Measurements from ENCODE around the gene ARFGAP1.

The ARFGAP1 gene

DNA sequence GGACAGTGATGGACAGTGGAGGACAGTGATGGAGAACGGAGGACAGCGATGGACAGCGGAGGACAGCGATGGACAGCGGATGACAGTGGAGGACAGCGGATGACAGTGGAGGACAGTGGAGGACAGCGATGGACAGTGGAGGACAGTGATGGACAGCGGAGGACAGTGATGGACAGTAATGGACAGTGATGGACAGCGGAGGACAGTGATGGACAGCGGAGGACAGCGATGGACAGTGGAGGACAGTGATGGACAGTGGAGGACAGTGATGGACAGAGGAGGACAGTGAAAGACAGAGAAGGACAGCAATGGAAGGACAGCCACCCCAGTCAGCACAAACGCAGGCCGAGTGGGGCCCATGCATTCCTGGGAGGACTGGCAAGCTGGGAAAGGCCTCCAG, 15.0 kb upstream of the ARFGAP1 start:
- H3K4me3 ChIP-seq (ENCODE audit: low read depth, low read length): no peak overlapping the region
- TF ChIP-seq, protein P1, sequence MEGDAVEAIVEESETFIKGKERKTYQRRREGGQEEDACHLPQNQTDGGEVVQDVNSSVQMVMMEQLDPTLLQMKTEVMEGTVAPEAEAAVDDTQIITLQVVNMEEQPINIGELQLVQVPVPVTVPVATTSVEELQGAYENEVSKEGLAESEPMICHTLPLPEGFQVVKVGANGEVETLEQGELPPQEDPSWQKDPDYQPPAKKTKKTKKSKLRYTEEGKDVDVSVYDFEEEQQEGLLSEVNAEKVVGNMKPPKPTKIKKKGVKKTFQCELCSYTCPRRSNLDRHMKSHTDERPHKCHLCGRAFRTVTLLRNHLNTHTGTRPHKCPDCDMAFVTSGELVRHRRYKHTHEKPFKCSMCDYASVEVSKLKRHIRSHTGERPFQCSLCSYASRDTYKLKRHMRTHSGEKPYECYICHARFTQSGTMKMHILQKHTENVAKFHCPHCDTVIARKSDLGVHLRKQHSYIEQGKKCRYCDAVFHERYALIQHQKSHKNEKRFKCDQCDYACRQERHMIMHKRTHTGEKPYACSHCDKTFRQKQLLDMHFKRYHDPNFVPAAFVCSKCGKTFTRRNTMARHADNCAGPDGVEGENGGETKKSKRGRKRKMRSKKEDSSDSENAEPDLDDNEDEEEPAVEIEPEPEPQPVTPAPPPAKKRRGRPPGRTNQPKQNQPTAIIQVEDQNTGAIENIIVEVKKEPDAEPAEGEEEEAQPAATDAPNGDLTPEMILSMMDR (IDR thresholded peaks at IDR 0.05; ENCODE audit: low read depth, low read length): no peak
- DNase-seq (ENCODE audit: low read depth, low spot score): no peak
- in situ Hi-C loops (cut with HindIII; ENCODE audit: low sequenced_read_pairs): no loop called here

DNA sequence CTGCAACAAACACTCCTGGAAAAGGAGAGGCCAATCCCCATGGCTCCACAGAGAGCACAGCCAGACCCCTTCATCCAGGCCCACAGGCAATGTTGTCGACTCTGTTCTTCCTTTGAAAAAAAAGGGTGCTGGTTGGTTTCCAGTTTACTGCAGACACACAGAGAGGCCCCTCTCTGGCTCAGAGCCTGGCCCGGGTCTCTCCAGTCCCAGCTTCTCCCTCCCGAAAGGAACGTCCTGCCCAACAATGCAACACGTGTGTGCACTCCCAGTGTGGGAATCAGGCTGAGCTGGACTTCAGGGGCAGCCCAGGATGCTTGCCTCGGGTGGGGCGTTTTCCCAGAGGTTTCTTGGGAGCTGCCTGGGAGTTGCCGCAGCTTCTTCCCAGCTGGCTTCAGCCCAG, 13.8 kb upstream of the ARFGAP1 start:
- in situ Hi-C loops (cut with HindIII; ENCODE audit: low sequenced_read_pairs): no loop called here
- TF ChIP-seq, protein P1 (IDR thresholded peaks at IDR 0.05; ENCODE audit: low read depth, low read length): no peak
- no peak overlapping the region for H3K4me3 ChIP-seq (ENCODE audit: low read depth, low read length)
- no peak for DNase-seq (ENCODE audit: low read depth, low spot score)

DNA sequence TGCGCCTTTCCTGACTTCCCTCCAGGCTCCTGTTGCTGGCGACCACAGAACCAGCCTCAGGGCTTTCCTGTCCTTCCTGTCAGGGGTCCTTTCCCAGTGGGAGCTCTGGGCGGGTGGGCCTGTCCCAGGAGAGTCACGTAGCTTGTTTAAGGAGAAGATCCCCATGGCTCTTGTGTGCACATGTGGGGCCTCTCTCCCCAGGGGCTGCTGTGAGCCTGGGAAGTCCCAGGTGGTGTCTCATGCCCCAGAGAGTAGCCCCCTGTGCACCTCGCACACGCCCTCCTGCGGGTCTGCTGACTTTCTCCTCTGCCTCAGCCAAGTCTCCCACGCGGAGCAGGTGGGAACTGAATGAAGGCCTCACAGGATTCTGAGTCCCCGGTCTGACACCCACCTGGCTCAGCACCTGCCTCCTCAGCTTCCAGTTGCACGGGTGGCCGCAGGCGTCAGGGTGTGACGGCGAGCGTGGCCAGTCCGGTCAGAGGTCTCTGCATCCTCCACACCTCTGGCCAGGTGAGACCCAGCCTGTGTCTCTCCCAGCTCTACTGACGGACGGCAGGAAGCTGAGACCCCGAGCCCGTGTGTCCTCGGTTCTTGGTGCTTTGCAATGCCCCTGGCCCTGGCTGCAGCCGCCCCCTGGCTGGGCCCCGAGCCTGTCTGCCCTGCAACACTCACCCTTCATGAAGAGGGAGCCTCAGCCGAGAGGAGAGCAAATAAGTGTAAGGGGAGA, 12.7 kb upstream of the ARFGAP1 start:
- in situ Hi-C loops (cut with HindIII; ENCODE audit: low sequenced_read_pairs): no loop called here
- no peak for DNase-seq (ENCODE audit: low read depth, low spot score)
- TF ChIP-seq, protein P1 (IDR thresholded peaks at IDR 0.05; ENCODE audit: low read depth, low read length): no peak
- H3K4me3 ChIP-seq (ENCODE audit: low read depth, low read length): no peak overlapping the region

DNA sequence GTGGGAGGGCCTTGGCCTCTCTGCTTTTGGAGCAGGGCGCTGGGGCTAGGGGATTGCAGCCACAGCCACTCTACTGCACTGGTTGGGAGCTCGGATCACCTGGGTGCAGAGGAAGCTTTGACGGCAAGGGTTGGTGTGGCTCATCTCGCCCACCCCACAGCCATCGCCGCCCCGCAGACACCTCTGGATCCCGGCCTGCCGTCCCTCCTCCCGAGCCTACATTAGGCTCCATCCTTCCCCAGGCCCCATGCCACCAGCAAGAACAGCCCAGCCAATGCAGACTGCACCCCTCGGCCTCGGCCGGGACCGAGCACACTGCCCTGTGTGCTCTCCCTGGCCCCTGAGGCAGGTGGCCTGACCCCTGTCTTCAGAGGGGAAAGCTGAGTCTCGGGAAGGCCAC, 12.1 kb upstream of the ARFGAP1 start:
- in situ Hi-C loops (cut with HindIII; ENCODE audit: low sequenced_read_pairs): no loop called here
- H3K4me3 ChIP-seq (ENCODE audit: low read depth, low read length): no peak overlapping the region
- TF ChIP-seq, protein P1 (IDR thresholded peaks at IDR 0.05; ENCODE audit: low read depth, low read length): no peak
- no peak for DNase-seq (ENCODE audit: low read depth, low spot score)

DNA sequence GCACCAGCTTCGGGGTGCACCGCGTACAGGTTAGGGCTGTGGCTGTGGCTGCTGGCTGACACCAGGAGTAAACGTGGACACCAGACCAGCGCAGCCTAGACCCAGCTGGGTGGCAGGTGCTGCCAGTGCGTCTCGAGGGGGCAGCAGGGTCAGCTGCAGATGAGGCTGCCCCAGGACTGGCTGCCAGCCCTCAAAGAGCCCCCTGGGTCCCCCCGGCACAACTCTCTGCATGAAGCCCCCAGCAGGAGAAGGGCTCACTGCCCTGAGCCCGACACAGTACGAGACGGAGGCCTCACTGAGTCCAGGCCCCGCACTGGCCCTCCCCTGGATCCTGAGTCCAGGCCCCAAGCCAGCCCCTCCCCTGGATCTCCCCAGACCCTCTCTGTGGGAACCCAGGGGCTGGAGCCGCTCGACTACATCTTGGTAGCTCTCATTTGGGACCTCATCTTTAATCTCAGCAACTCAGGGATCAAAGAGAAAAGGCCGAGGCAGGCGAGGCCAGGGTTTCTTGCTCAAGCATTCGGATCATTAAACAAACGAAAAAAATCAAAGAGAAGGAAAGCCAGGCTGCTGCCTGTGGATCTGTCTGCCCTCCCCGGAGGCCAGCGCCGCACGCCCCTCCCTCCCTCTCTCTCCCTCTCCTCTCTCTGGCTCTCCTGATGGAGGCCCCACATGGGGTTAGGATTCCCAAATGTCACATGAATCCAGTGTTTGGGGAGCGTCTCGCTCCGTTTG, 11.4 kb upstream of the ARFGAP1 start:
- no peak for DNase-seq (ENCODE audit: low read depth, low spot score)
- H3K4me3 ChIP-seq (ENCODE audit: low read depth, low read length): no peak overlapping the region
- TF ChIP-seq, protein P1 (IDR thresholded peaks at IDR 0.05; ENCODE audit: low read depth, low read length): no peak
- in situ Hi-C loops (cut with HindIII; ENCODE audit: low sequenced_read_pairs): no loop called here

DNA sequence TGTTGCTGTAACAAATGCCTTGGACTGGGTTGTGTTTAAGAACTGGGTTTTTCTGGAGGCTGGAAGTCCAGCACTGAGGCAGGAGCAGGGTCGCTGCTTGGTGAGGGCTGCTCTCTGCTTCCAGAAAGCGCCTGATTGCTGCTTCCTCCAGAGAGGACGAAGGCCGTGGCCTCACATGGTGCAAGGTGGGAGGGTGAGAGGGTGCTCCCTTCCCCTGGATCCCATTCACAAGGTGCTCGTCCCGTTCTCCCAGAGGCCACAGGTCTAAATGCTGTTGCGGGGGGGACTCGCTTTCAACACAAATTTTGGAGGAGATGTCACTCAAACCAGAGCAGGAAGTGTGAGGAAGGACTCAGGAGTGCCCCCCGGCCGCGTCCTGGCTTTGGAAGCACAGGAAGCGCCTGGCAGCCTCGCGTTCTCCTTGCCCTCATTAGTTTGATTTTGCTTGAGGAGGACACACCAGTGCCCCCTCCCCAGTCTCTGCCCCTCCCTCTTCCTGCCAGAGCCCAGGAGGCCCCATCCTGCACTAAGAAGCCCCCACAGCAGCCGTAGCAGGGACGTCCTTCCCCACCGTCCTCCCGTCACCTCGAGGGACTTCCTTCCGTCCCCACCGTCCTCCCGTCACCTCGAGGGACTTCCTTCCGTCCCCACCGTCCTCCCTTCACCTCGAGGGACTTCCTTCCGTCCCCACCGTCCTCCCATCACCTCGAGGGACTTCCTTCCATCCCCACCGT, 10.7 kb upstream of the ARFGAP1 start:
- no peak for DNase-seq (ENCODE audit: low read depth, low spot score)
- H3K4me3 ChIP-seq (ENCODE audit: low read depth, low read length): no peak overlapping the region
- TF ChIP-seq, protein P1 (IDR thresholded peaks at IDR 0.05; ENCODE audit: low read depth, low read length): no peak
- in situ Hi-C loops (cut with HindIII; ENCODE audit: low sequenced_read_pairs): no loop called here
